GM23338 (cell line): ENCODE results near the gene KCNMA1. TPM values are rescaled to one million over a fixed set of nuclear protein-coding genes. Genes with fewer than 3 reads are reported as not detected.

Experiments used
- ATAC-seq: fragments of 200-7000 bp; cut with Tn5 transposase; 3 replicates; pipeline ENCODE4 v1.9.1; 2020
- DNase-seq: peaks from one replicate; pipeline ENCODE4 v3.0.0-alpha.2; 2015; ENCODE audit warnings: low spot score
- H2AFZ ChIP-seq: fragments of 200-600 bp; sonication (generic); 2 replicates; pipeline ENCODE4 v1.8.0; 2016; ENCODE audit warnings: antibody characterized with exemption, mild to moderate bottlenecking, moderate library complexity
- H3F3A ChIP-seq: fragments of 200-600 bp; sonication (generic); replicated peaks from 2 replicates; pipeline ENCODE4 v1.8.0; 2017; ENCODE audit warnings: antibody characterized with exemption, mixed run types, low read depth
- H3K27ac ChIP-seq: fragments of 200-600 bp; sonication (generic); 2 replicates; pipeline ENCODE4 v1.6.1; 2016; ENCODE audit warnings: low read depth
- H3K27me3 ChIP-seq: fragments of 200-600 bp; sonication (generic); 2 replicates; pipeline ENCODE4 v1.8.0; 2016; ENCODE audit warnings: mild to moderate bottlenecking, mixed run types, moderate library complexity; ENCODE audit not compliant: insufficient read depth
- H3K36me3 ChIP-seq: fragments of 200-600 bp; sonication (generic); 2 replicates; pipeline ENCODE4 v1.8.0; 2016; ENCODE audit warnings: mild to moderate bottlenecking; ENCODE audit not compliant: insufficient read depth
- H3K4me1 ChIP-seq: fragments of 200-600 bp; sonication (generic); 2 replicates; pipeline ENCODE4 v1.8.0; 2016; ENCODE audit warnings: mild to moderate bottlenecking, moderate library complexity; ENCODE audit not compliant: insufficient read depth
- H3K4me2 ChIP-seq: fragments of 200-600 bp; sonication (generic); 2 replicates; pipeline ENCODE4 v1.7.1; 2017; ENCODE audit warnings: mixed run types
- H3K4me3 ChIP-seq: fragments of 200-600 bp; sonication (generic); 2 replicates; pipeline ENCODE4 v1.6.1; 2016; ENCODE audit warnings: mixed run types
- H3K79me2 ChIP-seq: fragments of 200-600 bp; sonication (generic); replicated peaks from 2 replicates; pipeline ENCODE4 v1.8.0; 2017; ENCODE audit warnings: mild to moderate bottlenecking; ENCODE audit not compliant: insufficient read depth
- H3K9me2 ChIP-seq: fragments of 200-600 bp; sonication (generic); 2 replicates; pipeline ENCODE4 v1.8.0; 2017; ENCODE audit not compliant: insufficient read depth
- H4K20me1 ChIP-seq: fragments of 200-600 bp; sonication (generic); replicated peaks from 2 replicates; pipeline ENCODE4 v1.8.0; 2017; ENCODE audit warnings: mild to moderate bottlenecking; ENCODE audit not compliant: insufficient read depth
- H3K27ac Mint-ChIP-seq: 2 replicates; pipeline ENCODE4 v1.8.0; 2020; ENCODE audit warnings: inconsistent platforms, mild to moderate bottlenecking, moderate library complexity, mixed read lengths
- H3K27me3 Mint-ChIP-seq: 3 replicates; pipeline ENCODE4 v1.8.0; 2022; ENCODE audit warnings: low read depth, mild to moderate bottlenecking, moderate library complexity, mixed read lengths, inconsistent platforms; ENCODE audit not compliant: insufficient read depth, poor library complexity
- H3K36me3 Mint-ChIP-seq: 3 replicates; pipeline ENCODE4 v1.8.0; 2021; ENCODE audit warnings: low read depth, mild to moderate bottlenecking, inconsistent platforms, moderate library complexity, mixed read lengths
- H3K4me1 Mint-ChIP-seq: 3 replicates; pipeline ENCODE4 v1.8.0; 2020; ENCODE audit warnings: mild to moderate bottlenecking, inconsistent platforms, mixed read lengths
- H3K4me3 Mint-ChIP-seq: 3 replicates; pipeline ENCODE4 v1.8.0; 2021; ENCODE audit warnings: moderate library complexity, mild to moderate bottlenecking, inconsistent platforms, mixed read lengths
- H3K9me3 Mint-ChIP-seq: 3 replicates; pipeline ENCODE4 v1.8.0; 2020; ENCODE audit warnings: moderate library complexity, mild to moderate bottlenecking, inconsistent platforms, mixed read lengths
- CREB1 ChIP-seq: fragments of 250-450 bp; sonication (Bioruptor Pico); IDR thresholded peaks from 2 replicates; pipeline ENCODE4 v1.5.0; 2020; ENCODE audit warnings: low read depth, mild to moderate bottlenecking, moderate library complexity
- EZH2 ChIP-seq: fragments of 200-600 bp; sonication (generic); IDR thresholded peaks from one replicate; pipeline ENCODE4 v1.8.0; 2017; ENCODE audit warnings: antibody characterized with exemption, mild to moderate bottlenecking, low read depth; ENCODE audit not compliant: unreplicated experiment
- EZH2phosphoT487 ChIP-seq: fragments of 200-600 bp; sonication (generic); IDR thresholded peaks from one replicate; pipeline ENCODE4 v1.8.1; 2018; ENCODE audit warnings: antibody characterized with exemption; ENCODE audit not compliant: unreplicated experiment
- POLR2AphosphoS5 ChIP-seq: IDR thresholded peaks from 2 replicates; pipeline ENCODE4 v1.6.1; 2016; ENCODE audit warnings: antibody characterized with exemption, low read depth
- REST ChIP-seq: IDR thresholded peaks from one replicate; pipeline ENCODE4 v1.6.1; 2018; ENCODE audit warnings: antibody characterized with exemption; ENCODE audit not compliant: unreplicated experiment
- STAT1 ChIP-seq: IDR thresholded peaks from one replicate; pipeline ENCODE4 v1.6.1; 2016; ENCODE audit warnings: antibody characterized with exemption; ENCODE audit not compliant: unreplicated experiment
- ZNF114 ChIP-seq: fragments of 250-450 bp; sonication (Bioruptor Pico); IDR thresholded peaks from 2 replicates; pipeline ENCODE4 v1.5.0; 2020; ENCODE audit warnings: mild to moderate bottlenecking, moderate library complexity
- ZNF331 ChIP-seq: fragments of 250-450 bp; sonication (Bioruptor Pico); IDR thresholded peaks from 2 replicates; pipeline ENCODE4 v1.5.0; 2020; ENCODE audit warnings: low read depth, mild to moderate bottlenecking, moderate library complexity
- ZNF462 ChIP-seq: fragments of 250-450 bp; sonication (Bioruptor Pico); IDR thresholded peaks from 2 replicates; pipeline ENCODE4 v1.5.0; 2020; ENCODE audit warnings: mild to moderate bottlenecking, moderate library complexity
- polyA plus RNA-seq: library from polyadenylated mRNA; unstranded; fragments of >200 nt; fragmentation: Nextera tagmentation; extraction: Ambion mirVana; gene quantifications from 2 replicates; pipeline ENCODE4 v1.2.1, GENCODE V29; 2016
- total RNA-seq: library from RNA; depleted of rRNA; stranded (reverse); fragments of >200 nt; shearing (Covaris generic); gene quantifications from 2 replicates; pipeline ENCODE4 v1.2.3, GENCODE V29; 2014

KCNMA1 gene
- total and polyA plus RNA-seq, 2 experiments from 2014 or later: 8.2 to 9.0 TPM

- Histone ChIP-seq H3F3A (no peaks in the 10 kb centered on the region), H3K4me3 (no peak overlapping the region), H3K4me1 (no peaks in the 10 kb centered on the region), H3K4me2 (no peak overlapping the region), H2AFZ (no peak overlapping the region), H3K27me3 (no peaks in the 10 kb centered on the region), H3K36me3 (no peaks in the 10 kb centered on the region), H3K27ac (no peak overlapping the region), H4K20me1 (no peaks in the 10 kb centered on the region), H3K9me2 (peaks cover 5% of the 10 kb centered on the region; the same call in 1 of the 2 replicates), H3K79me2 (no peaks in the 10 kb centered on the region)
- no peaks in the 10 kb centered on the region for H3K36me3 Mint-ChIP-seq
- no peaks in the 10 kb centered on the region for H3K4me1 Mint-ChIP-seq
- no peak overlapping the region for H3K27ac Mint-ChIP-seq
- DNase-seq (no peak), ATAC-seq (no peak)
- TF ChIP-seq REST (no peak), POLR2AphosphoS5 (no peak), EZH2 (no peak), ZNF331 (no peak), EZH2phosphoT487 (no peak), CREB1 (no peak), ZNF462 (CRISPR knock-in tag) (no peak), STAT1 (no peak), ZNF114 (CRISPR knock-in tag) (no peak)
- no peak overlapping the region for H3K4me3 Mint-ChIP-seq
- H3K9me3 Mint-ChIP-seq: no peaks in the 10 kb centered on the region
- peaks cover 4% of the 10 kb centered on the region for H3K27me3 Mint-ChIP-seq
Observed at GRCh38 chr10:77011874-77012811, 625.5 kb downstream of the KCNMA1 start.
